Measurements from ENCODE around the gene UBXN11.

GRCh38 chr1:26284597-26285347 is 21.7 kb downstream of the UBXN11 start:
- no peak for TF ChIP-seq POLR2AphosphoS5 (IDR thresholded peaks at IDR 0.05; ENCODE audit: low read depth, low read length)
- TF ChIP-seq, protein P1, sequence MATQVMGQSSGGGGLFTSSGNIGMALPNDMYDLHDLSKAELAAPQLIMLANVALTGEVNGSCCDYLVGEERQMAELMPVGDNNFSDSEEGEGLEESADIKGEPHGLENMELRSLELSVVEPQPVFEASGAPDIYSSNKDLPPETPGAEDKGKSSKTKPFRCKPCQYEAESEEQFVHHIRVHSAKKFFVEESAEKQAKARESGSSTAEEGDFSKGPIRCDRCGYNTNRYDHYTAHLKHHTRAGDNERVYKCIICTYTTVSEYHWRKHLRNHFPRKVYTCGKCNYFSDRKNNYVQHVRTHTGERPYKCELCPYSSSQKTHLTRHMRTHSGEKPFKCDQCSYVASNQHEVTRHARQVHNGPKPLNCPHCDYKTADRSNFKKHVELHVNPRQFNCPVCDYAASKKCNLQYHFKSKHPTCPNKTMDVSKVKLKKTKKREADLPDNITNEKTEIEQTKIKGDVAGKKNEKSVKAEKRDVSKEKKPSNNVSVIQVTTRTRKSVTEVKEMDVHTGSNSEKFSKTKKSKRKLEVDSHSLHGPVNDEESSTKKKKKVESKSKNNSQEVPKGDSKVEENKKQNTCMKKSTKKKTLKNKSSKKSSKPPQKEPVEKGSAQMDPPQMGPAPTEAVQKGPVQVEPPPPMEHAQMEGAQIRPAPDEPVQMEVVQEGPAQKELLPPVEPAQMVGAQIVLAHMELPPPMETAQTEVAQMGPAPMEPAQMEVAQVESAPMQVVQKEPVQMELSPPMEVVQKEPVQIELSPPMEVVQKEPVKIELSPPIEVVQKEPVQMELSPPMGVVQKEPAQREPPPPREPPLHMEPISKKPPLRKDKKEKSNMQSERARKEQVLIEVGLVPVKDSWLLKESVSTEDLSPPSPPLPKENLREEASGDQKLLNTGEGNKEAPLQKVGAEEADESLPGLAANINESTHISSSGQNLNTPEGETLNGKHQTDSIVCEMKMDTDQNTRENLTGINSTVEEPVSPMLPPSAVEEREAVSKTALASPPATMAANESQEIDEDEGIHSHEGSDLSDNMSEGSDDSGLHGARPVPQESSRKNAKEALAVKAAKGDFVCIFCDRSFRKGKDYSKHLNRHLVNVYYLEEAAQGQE (IDR thresholded peaks at IDR 0.05; ENCODE audit: insufficient read depth in 1 of 2, low read depth in 2 of 2, low read length in 2 of 2), result no peak

Data from PFSK-1 (cell line).